DND-41 (cell line): ENCODE data around the gene PHIP.

Experiments used
- ATAC-seq: fragments of 200-7000 bp; cut with Tn5 transposase; 3 replicates; pipeline ENCODE4 v1.9.1; 2021; ENCODE audit warnings: low read depth; ENCODE audit not compliant: insufficient read depth
- DNase-seq: peaks from one replicate; pipeline ENCODE4 v3.0.0-alpha.2; 2020
- H2AFZ ChIP-seq: 2 replicates; pipeline ENCODE4 v1.6.0; 2012; ENCODE audit warnings: low read depth, low read length
- H3K27ac ChIP-seq: 2 replicates; pipeline ENCODE4 v1.5.1; 2012; ENCODE audit warnings: low read length, inconsistent platforms
- H3K27me3 ChIP-seq: fragments of 200-600 bp; sonication (generic); 2 replicates; pipeline ENCODE4 v1.6.0; 2012; ENCODE audit warnings: low read length, mild to moderate bottlenecking, inconsistent platforms; ENCODE audit not compliant: insufficient read depth, poor library complexity
- H3K36me3 ChIP-seq: 2 replicates; pipeline ENCODE4 v1.5.1; 2012; ENCODE audit warnings: low read length, inconsistent platforms; ENCODE audit not compliant: insufficient read depth
- H3K4me1 ChIP-seq: 2 replicates; pipeline ENCODE4 v1.5.1; 2012; ENCODE audit warnings: mild to moderate bottlenecking, low read length; ENCODE audit not compliant: insufficient read depth
- H3K4me2 ChIP-seq: 2 replicates; pipeline ENCODE4 v1.6.0; 2012; ENCODE audit warnings: mild to moderate bottlenecking, moderate library complexity, low read length, inconsistent platforms; ENCODE audit not compliant: insufficient read depth
- H3K4me3 ChIP-seq, 2 experiments: fragments of 200-600 bp in 1 of 2; shearing (Covaris generic) in 1 of 2; 2 replicates each; pipeline ENCODE4 v1.5.1; 2012 to 2016; ENCODE audit warnings: inconsistent platforms in 2 of 2, low read length in 2 of 2, mild to moderate bottlenecking in 2 of 2, low read depth in 1 of 2, moderate library complexity in 1 of 2
- H3K79me2 ChIP-seq: 2 replicates; pipeline ENCODE4 v1.6.0; 2012; ENCODE audit warnings: low read length, inconsistent platforms; ENCODE audit not compliant: insufficient read depth
- H3K9ac ChIP-seq: 2 replicates; pipeline ENCODE4 v1.6.0; 2012; ENCODE audit warnings: low read depth, mild to moderate bottlenecking, inconsistent platforms, low read length, moderate library complexity
- H3K9me3 ChIP-seq: 2 replicates; pipeline ENCODE4 v1.5.1; 2012; ENCODE audit warnings: low read length, moderate library complexity, mild to moderate bottlenecking, inconsistent platforms; ENCODE audit not compliant: insufficient read depth, severe bottlenecking
- H4K20me1 ChIP-seq: 2 replicates; pipeline ENCODE4 v1.6.0; 2012; ENCODE audit warnings: low read length; ENCODE audit not compliant: insufficient read depth
- EZH2 ChIP-seq: IDR thresholded peaks from 3 replicates; pipeline ENCODE4 v1.6.1; 2012; ENCODE audit warnings: borderline replicate concordance, low read depth, mild to moderate bottlenecking, moderate library complexity, low read length, inconsistent platforms; ENCODE audit not compliant: severe bottlenecking
- TF ChIP-seq, protein P1 (sequence below): IDR thresholded peaks from 2 replicates; pipeline ENCODE4 v1.5.1; 2012; ENCODE audit warnings: borderline replicate concordance, low read length, moderate library complexity, mild to moderate bottlenecking; ENCODE audit not compliant: poor library complexity, severe bottlenecking; ENCODE audit errors: extremely low read depth

Gene PHIP

DNA sequence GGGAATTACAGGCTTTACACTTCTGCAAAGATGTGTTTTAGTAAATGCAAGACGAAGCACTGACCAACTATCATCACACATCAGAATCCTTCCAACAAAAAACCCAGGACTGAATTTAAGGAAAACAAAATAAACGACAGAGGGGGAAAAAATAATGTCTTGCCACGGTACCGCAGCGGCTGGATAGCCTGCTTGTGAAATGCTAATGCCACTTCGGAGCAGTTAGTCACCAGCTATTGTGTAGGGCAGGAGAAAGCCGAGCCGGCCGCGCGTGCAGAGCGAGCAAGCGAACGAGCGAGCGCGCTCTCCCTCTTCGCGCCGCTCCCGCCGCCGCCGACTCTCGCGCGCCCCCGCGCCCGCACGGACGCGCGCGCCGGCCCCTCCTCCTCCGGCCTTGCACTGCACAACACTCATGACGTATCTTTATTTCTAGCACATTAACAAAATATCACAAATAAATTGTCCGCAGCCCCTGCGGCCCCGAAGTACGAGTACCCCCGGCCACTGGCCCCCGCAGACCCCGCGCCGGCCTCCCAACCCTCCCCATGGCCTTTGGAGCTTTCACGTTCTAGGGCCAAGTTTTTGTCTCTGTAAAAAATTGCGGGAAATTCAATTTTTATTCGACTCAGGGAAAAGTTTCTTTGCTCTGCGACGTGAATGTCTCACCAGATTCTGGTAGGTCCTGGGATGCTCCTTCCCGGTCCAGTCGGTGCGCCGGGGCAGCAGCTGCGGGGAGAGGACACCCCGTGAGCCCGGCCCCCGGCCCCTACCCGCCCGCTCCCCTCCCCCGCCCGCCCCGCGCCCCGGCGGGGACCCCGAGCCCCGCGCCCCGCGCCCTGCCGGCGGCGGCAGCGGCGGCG is 1.0 kb downstream of the PHIP start:
- no peak for TF ChIP-seq EZH2
- TF ChIP-seq, protein P1, sequence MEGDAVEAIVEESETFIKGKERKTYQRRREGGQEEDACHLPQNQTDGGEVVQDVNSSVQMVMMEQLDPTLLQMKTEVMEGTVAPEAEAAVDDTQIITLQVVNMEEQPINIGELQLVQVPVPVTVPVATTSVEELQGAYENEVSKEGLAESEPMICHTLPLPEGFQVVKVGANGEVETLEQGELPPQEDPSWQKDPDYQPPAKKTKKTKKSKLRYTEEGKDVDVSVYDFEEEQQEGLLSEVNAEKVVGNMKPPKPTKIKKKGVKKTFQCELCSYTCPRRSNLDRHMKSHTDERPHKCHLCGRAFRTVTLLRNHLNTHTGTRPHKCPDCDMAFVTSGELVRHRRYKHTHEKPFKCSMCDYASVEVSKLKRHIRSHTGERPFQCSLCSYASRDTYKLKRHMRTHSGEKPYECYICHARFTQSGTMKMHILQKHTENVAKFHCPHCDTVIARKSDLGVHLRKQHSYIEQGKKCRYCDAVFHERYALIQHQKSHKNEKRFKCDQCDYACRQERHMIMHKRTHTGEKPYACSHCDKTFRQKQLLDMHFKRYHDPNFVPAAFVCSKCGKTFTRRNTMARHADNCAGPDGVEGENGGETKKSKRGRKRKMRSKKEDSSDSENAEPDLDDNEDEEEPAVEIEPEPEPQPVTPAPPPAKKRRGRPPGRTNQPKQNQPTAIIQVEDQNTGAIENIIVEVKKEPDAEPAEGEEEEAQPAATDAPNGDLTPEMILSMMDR = no peak

GRCh38 chr6:79076160-79076559 is 1.9 kb downstream of the PHIP start:
- Histone ChIP-seq H3K27me3 (no peaks in the 10 kb centered on the region), H3K9me3 (no peaks in the 10 kb centered on the region), H3K4me2 (peak overlapping the region; percentile 67), H4K20me1 (peaks cover 29% of the 10 kb centered on the region; the same call in 1 of the 2 replicates), H3K27ac (peak overlapping the region; percentile 94), H3K36me3 (peaks cover 31% of the 10 kb centered on the region), H3K4me1 (peaks cover 55% of the 10 kb centered on the region), H3K9ac (peak overlapping the region; percentile 96), H3K4me3 (peak overlapping the region; percentile 84 to 96), H3K79me2 (peaks cover 71% of the 10 kb centered on the region), H2AFZ (no peak overlapping the region)
- TF ChIP-seq EZH2 = no peak
- TF ChIP-seq, protein P1 = no peak
- no peak for ATAC-seq
- no peak for DNase-seq

More for the DNA sequence above, 1.0 kb downstream of the PHIP start:
- Histone ChIP-seq H3K36me3 (peaks cover 31% of the 10 kb centered on the region), H3K4me2 (peak overlapping the region; percentile 67), H3K4me3 (peak overlapping the region; percentile 84 to 96), H3K27ac (peak overlapping the region; percentile 94), H3K9ac (peak overlapping the region; percentile 96), H4K20me1 (peaks cover 28% of the 10 kb centered on the region; the same call in 1 of the 2 replicates), H2AFZ (peak overlapping the region; percentile 68), H3K79me2 (peaks cover 63% of the 10 kb centered on the region), H3K27me3 (no peaks in the 10 kb centered on the region), H3K4me1 (peaks cover 55% of the 10 kb centered on the region), H3K9me3 (no peaks in the 10 kb centered on the region)
- ATAC-seq (peak; percentile 59), DNase-seq (peak; percentile 88)

DNA sequence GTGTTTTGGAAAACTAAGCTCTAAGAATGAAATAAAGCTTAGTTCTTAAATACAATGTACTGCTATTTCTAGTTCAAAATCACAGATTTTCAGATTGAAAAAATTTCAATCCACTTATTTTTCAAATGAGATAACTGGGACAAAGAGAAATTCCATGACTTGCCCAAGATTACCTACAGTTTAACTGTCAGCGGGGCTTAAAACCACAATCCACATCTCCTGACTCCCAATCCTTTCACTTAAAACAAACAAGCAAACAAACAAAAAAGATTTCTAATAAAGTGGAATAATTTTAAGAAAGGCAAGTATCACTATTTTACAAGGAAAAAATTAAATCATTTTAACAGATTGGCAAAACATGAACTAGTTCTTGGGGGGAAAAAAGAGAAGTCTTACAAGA is 4.2 kb downstream of the PHIP start:
- ATAC-seq = no peak
- peak overlapping the region; percentile 25 for H3K27ac ChIP-seq
- H3K4me1 ChIP-seq = peaks cover 55% of the 10 kb centered on the region
- H3K9me3 ChIP-seq = no peaks in the 10 kb centered on the region
- peaks cover 85% of the 10 kb centered on the region for H3K79me2 ChIP-seq
- no peak for TF ChIP-seq EZH2
- TF ChIP-seq, protein P1 = no peak
- H3K4me3 ChIP-seq = peak overlapping the region in 1 of 2 experiments; percentile 6; a peak in 1 of 4 replicates
- no peak for DNase-seq
- peak overlapping the region; percentile 96; the same call in 1 of the 2 replicates for H3K9ac ChIP-seq
- H3K4me2 ChIP-seq = peak overlapping the region; percentile 67
- H3K36me3 ChIP-seq = peaks cover 41% of the 10 kb centered on the region
- H4K20me1 ChIP-seq = peaks cover 38% of the 10 kb centered on the region
- no peak overlapping the region for H2AFZ ChIP-seq
- no peaks in the 10 kb centered on the region for H3K27me3 ChIP-seq
